Caco-2 (cell line): ENCODE measurements around the gene HSD11B1. TPM values are rescaled to one million over a fixed set of nuclear protein-coding genes. Genes with fewer than 3 reads are reported as not detected.

Experiments used
- BruUV-seq: library from RNA; stranded (reverse); fragments of 400-500 nt; replicated peaks from 2 replicates; lab custom pipeline; 2021; lab: Mats Ljungman, UMichigan
- CTCF ChIA-PET: fragments of 300-600 bp; sonication (Branson Sonifier 250); formaldehyde crosslinking; loops from one replicate; lab custom pipeline; 2022; ENCODE audit warnings: antibody characterized with exemption; lab: Charles Lee
- POLR2A ChIA-PET: fragments of 300-600 bp; sonication (Branson Sonifier 250); formaldehyde crosslinking; loops from one replicate; lab custom pipeline; 2022; ENCODE audit warnings: antibody characterized with exemption; lab: Charles Lee
- DNase-seq, 2 experiments: peaks; one replicate each; pipeline versions ENCODE4 v3.0.0 to v3.0.0-alpha.2; 2020 to 2022
- H3K27me3 ChIP-seq: replicated peaks from 2 replicates; pipeline ENCODE4 v1.6.0; 2011; ENCODE audit warnings: low read length; ENCODE audit not compliant: control insufficient read depth, insufficient read depth
- H3K36me3 ChIP-seq: 2 replicates; pipeline ENCODE4 v1.5.1; 2011; ENCODE audit warnings: low read length; ENCODE audit not compliant: control insufficient read depth, insufficient read depth
- H3K4me1 ChIP-seq: fragments of 250-450 bp; sonication (Bioruptor Pico); 2 replicates; pipeline ENCODE4 v1.5.1; 2020; ENCODE audit warnings: mild to moderate bottlenecking
- H3K4me3 ChIP-seq: 2 replicates; pipeline ENCODE4 v1.5.1; 2011; ENCODE audit warnings: low read depth, mild to moderate bottlenecking, control low read depth, low read length
- H3K9me3 ChIP-seq: fragments of 250-450 bp; sonication (Bioruptor Pico); 2 replicates; pipeline ENCODE4 v1.5.1; 2020; ENCODE audit warnings: mild to moderate bottlenecking, moderate library complexity
- H3K27ac Mint-ChIP-seq: one replicate; pipeline ENCODE4 v1.8.0; 2022; ENCODE audit warnings: mixed read lengths; ENCODE audit not compliant: unreplicated experiment
- H3K27me3 Mint-ChIP-seq: one replicate; pipeline ENCODE4 v1.8.0; 2022; ENCODE audit warnings: mixed read lengths; ENCODE audit not compliant: insufficient read depth, unreplicated experiment
- H3K36me3 Mint-ChIP-seq: one replicate; pipeline ENCODE4 v1.8.0; 2022; ENCODE audit warnings: mild to moderate bottlenecking, mixed read lengths; ENCODE audit not compliant: insufficient read depth, unreplicated experiment
- H3K4me1 Mint-ChIP-seq: one replicate; pipeline ENCODE4 v1.8.0; 2022; ENCODE audit warnings: low read depth, mixed read lengths; ENCODE audit not compliant: unreplicated experiment
- H3K4me3 Mint-ChIP-seq: one replicate; pipeline ENCODE4 v1.8.0; 2022; ENCODE audit warnings: mild to moderate bottlenecking, moderate library complexity, mixed read lengths; ENCODE audit not compliant: unreplicated experiment
- H3K9me3 Mint-ChIP-seq: one replicate; pipeline ENCODE4 v1.8.0; 2022; ENCODE audit warnings: mixed read lengths; ENCODE audit not compliant: unreplicated experiment
- intact Hi-C: fragments of 100-400 bp; cut with micrococcal nuclease; formaldehyde crosslinking; loops from one replicate; pipeline ENCODE4 v1.10.0; 2022; ENCODE audit not compliant: unreplicated experiment
- total RNA-seq: library from RNA; stranded (reverse); gene quantifications from 2 replicates; pipeline ENCODE4 v1.2.3, GENCODE V29; 2022
- TF ChIP-seq, protein P1 (sequence below), 2 experiments: fragments of 200-600 bp in 1 of 2; IDR thresholded peaks; 1 replicate in 1 of 2; 2 replicates in 1 of 2; pipeline versions ENCODE4 v1.5.1 to v1.8.0; 2011 to 2022; ENCODE audit warnings: antibody characterized with exemption in 1 of 2, control low read depth in 1 of 2, inconsistent platforms in 1 of 2, low read depth in 1 of 2, low read length in 1 of 2, mild to moderate bottlenecking in 1 of 2, moderate library complexity in 1 of 2; ENCODE audit not compliant: insufficient read depth in 1 of 2, severe bottlenecking in 1 of 2, unreplicated experiment in 1 of 2

Gene HSD11B1
- total RNA-seq, 1 experiment from 2014 or later: not detected

DNA sequence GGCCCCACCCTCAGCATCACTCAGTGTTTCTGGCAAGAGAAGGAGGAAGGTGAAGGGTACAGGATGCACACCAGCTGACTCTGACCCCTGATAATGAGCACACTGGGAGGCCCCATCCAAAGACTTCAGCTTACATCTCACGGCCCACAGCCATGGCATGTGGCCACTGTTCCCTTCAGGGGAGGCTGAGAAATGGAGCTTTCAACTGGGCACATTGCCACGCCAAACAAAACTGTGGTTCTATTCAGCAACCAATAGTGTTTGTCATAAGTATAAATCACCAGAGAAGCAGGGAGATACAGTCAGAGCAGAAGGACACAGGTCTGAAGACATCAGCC is 38.5 kb downstream of the HSD11B1 start:
- Mint-ChIP-seq H3K36me3 (no peaks in the 10 kb centered on the region), H3K27me3 (peaks cover 3% of the 10 kb centered on the region), H3K4me3 (no peak overlapping the region), H3K27ac (no peak overlapping the region), H3K9me3 (no peaks in the 10 kb centered on the region), H3K4me1 (peaks cover 11% of the 10 kb centered on the region)
- TF ChIP-seq, protein P1, sequence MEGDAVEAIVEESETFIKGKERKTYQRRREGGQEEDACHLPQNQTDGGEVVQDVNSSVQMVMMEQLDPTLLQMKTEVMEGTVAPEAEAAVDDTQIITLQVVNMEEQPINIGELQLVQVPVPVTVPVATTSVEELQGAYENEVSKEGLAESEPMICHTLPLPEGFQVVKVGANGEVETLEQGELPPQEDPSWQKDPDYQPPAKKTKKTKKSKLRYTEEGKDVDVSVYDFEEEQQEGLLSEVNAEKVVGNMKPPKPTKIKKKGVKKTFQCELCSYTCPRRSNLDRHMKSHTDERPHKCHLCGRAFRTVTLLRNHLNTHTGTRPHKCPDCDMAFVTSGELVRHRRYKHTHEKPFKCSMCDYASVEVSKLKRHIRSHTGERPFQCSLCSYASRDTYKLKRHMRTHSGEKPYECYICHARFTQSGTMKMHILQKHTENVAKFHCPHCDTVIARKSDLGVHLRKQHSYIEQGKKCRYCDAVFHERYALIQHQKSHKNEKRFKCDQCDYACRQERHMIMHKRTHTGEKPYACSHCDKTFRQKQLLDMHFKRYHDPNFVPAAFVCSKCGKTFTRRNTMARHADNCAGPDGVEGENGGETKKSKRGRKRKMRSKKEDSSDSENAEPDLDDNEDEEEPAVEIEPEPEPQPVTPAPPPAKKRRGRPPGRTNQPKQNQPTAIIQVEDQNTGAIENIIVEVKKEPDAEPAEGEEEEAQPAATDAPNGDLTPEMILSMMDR (IDR thresholded peaks at IDR 0.05; ENCODE audit: insufficient read depth in 1 of 2, low read depth in 1 of 2, low read length in 1 of 2, severe bottlenecking in 1 of 2, unreplicated experiment in 1 of 2): no peak
- H3K4me1 ChIP-seq: peaks cover 16% of the 10 kb centered on the region
- BruUV-seq: no TSS peak
- no peak overlapping the region for H3K4me3 ChIP-seq
- CTCF ChIA-PET: no interaction called here
- no peaks in the 10 kb centered on the region for H3K36me3 ChIP-seq
- no peaks in the 10 kb centered on the region for H3K27me3 ChIP-seq
- POLR2A ChIA-PET: no interaction called here
- no peaks in the 10 kb centered on the region for H3K9me3 ChIP-seq
- DNase-seq: no peak
- intact Hi-C loops: no loop called here

DNA sequence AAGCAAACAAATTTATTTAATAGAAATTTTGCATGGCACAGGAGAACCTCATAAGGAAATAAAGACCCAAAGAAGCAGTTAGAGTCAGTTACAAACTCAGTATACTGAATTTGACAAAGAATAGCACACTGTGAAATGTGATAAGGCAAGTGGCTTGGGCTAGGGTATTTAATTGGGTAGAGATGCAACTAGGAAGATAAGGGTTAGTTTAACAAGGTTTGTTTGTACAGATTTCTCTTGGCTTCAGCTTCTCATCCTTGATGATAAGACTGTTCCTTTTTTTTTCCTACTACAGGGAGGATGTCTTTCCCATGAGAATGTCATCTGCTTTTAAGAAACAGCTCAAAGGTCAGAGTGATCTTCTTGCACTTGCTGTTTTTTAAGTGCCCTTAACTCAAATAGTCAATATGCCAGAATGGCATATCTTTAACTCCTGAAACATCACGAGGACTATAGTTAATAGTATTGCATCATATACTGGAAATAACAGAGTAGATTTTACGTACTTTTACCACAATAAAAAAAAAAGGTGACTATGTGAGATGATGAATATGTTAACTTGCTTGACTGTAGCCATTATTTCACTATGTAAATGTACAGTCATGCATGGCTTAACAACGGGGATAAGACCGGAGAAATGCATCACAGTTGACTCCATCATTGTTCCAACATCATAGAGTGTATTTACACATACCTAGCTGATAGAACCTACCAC is 42.0 kb downstream of the HSD11B1 start:
- H3K36me3 Mint-ChIP-seq: no peaks in the 10 kb centered on the region

DNA sequence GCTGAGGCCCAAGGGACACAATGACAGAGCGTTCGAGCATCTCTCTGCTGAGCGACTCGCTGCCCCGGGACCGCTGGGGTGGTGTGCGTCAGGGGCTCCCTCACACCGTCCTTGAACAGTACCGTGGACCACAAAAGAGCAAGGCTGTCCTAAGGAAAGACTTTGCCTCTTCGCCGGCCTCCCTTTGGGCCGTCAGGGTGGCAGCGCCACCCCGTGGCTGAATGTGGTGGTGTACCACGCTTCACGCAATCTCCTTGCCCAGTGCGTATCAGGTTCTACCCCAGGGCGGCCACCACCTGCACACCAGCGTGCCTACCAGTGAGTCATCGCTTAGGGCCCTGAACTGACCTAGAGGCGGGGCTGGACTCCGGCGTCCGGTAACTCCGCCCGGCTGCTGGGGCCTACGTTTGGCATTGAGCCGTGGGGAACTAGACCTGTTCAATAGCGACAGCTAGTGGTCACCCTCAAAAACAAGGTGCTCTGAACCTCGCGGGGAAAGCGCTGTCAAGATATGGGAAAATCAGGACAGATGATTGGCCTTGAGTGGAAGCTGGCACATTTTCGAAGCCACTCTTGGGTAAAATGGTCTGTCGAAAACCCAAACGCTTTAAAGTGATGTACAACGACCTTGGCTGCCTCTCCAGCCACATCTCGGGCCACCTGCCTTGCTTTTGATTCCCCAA is 43.1 kb downstream of the HSD11B1 start:
- Histone ChIP-seq H3K4me1 (peaks cover 19% of the 10 kb centered on the region), H3K36me3 (no peaks in the 10 kb centered on the region), H3K27me3 (no peaks in the 10 kb centered on the region), H3K4me3 (no peak overlapping the region), H3K9me3 (no peaks in the 10 kb centered on the region)
- ChIA-PET POLR2A (interaction anchor here (1.6 kb wide), 1 partner anchor 37 kb away, joined by 5 read pairs; no protein-coding TSS in a partner anchor), CTCF (interaction anchor here (0.5 to 1.7 kb wide), 6 partner anchors 10 to 178 kb away, joined by 3 to 9 read pairs (median 5); partner anchors contain the start of genes C1orf74 and UTP25)
- TF ChIP-seq, protein P1 (IDR thresholded peaks at IDR 0.05; ENCODE audit: insufficient read depth in 1 of 2, low read depth in 1 of 2, low read length in 1 of 2, severe bottlenecking in 1 of 2, unreplicated experiment in 1 of 2): peak; percentile 62 to 83
- Mint-ChIP-seq H3K9me3 (no peaks in the 10 kb centered on the region), H3K4me1 (peaks cover 16% of the 10 kb centered on the region), H3K36me3 (no peaks in the 10 kb centered on the region), H3K27me3 (no peaks in the 10 kb centered on the region), H3K4me3 (peak overlapping the region; percentile 51), H3K27ac (peak overlapping the region; percentile 53)
- intact Hi-C loops: loop anchor here (1.0 to 2.0 kb wide), 7 partner anchors 23 to 179 kb away; no protein-coding TSS in a partner anchor
- BruUV-seq: no TSS peak
- DNase-seq: peak; percentile 93 to 96

More for the DNA sequence above, 42.0 kb downstream of the HSD11B1 start:
- DNase-seq: no peak
- POLR2A ChIA-PET: interaction anchor here (0.6 kb wide), 1 partner anchor 193 kb away, joined by 3 read pairs; no protein-coding TSS in a partner anchor
- Mint-ChIP-seq H3K27me3 (peaks cover 3% of the 10 kb centered on the region), H3K27ac (no peak overlapping the region), H3K4me1 (peaks cover 16% of the 10 kb centered on the region), H3K9me3 (no peaks in the 10 kb centered on the region), H3K4me3 (peak overlapping the region; percentile 22)
- intact Hi-C loops: loop anchor here (1.0 to 2.0 kb wide), 6 partner anchors 22 to 178 kb away; no protein-coding TSS in a partner anchor
- Histone ChIP-seq H3K36me3 (no peaks in the 10 kb centered on the region), H3K4me1 (peaks cover 19% of the 10 kb centered on the region), H3K27me3 (no peaks in the 10 kb centered on the region), H3K9me3 (no peaks in the 10 kb centered on the region), H3K4me3 (no peak overlapping the region)
- TF ChIP-seq, protein P1 (IDR thresholded peaks at IDR 0.05; ENCODE audit: insufficient read depth in 1 of 2, low read depth in 1 of 2, low read length in 1 of 2, severe bottlenecking in 1 of 2, unreplicated experiment in 1 of 2): no peak
- CTCF ChIA-PET: interaction anchor here (0.6 to 1.4 kb wide), 3 partner anchors 9 to 170 kb away, joined by 3 to 5 read pairs (median 3); partner anchors contain the start of gene TRAF3IP3
- BruUV-seq: no TSS peak
